ENCODE measurements around the gene IL22RA2.
"Not testable (repeated sequence)": the region's sequence is repeated elsewhere in the genome, so short reads cannot be mapped to it uniquely, and the experiment has no call there.

IL22RA2 gene

DNA sequence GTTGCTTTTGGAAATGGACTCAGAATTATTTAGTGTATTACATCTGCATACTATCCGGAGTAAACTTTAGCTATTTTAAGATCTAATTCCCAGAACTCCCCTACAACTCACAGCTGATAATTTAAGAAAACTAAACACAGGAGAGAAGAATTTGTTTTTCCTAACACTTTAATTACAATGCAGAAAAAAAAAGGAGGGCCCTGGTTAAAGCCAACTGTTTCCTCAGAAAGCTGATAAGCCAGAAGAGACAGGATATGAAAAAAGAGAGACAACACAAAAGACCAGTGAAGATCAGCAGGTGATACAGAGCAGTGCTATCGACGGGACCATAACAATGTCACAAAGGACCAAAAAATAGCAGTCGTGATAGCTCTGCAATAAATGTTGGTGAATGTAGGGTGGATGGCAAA is 39.9 kb upstream of the IL22RA2 start:
- TF ChIP-seq, protein P1, sequence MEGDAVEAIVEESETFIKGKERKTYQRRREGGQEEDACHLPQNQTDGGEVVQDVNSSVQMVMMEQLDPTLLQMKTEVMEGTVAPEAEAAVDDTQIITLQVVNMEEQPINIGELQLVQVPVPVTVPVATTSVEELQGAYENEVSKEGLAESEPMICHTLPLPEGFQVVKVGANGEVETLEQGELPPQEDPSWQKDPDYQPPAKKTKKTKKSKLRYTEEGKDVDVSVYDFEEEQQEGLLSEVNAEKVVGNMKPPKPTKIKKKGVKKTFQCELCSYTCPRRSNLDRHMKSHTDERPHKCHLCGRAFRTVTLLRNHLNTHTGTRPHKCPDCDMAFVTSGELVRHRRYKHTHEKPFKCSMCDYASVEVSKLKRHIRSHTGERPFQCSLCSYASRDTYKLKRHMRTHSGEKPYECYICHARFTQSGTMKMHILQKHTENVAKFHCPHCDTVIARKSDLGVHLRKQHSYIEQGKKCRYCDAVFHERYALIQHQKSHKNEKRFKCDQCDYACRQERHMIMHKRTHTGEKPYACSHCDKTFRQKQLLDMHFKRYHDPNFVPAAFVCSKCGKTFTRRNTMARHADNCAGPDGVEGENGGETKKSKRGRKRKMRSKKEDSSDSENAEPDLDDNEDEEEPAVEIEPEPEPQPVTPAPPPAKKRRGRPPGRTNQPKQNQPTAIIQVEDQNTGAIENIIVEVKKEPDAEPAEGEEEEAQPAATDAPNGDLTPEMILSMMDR (IDR thresholded peaks at IDR 0.05; ENCODE audit: low read depth, low read length, missing control alignments) = no peak
- in situ Hi-C loops (cut with HindIII; ENCODE audit: low pct_ligation_motif_present, low sequenced_read_pairs) = no loop called here
- Histone ChIP-seq H3K27ac (no peak overlapping the region), H3K4me3 (ENCODE audit: low read depth, low read length) (no peak overlapping the region), H3K36me3 (replicated peaks) (no peaks in the 10 kb centered on the region), H3K27me3 (replicated peaks) (no peaks in the 10 kb centered on the region)
- DNase-seq = no peak

DNA sequence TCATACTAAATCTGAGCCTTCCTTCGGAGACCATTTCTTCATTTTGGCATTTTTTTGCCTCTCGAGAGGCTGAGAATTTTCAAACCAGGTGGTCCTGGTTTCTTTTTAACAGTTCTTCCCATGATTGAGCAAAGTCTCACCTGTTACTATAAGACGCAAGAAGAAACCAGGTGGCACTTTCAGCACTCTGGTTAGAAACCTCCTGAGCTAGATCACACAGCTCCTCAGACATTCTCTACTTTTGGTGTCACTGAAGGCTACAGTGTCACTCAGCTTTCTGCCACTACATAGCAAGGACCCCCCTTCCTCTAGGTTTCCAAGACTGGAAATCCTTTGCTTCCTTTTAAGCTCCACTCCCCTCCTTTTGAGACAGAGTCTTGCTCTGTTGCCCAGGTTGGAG is 38.5 kb upstream of the IL22RA2 start:
- no peak for DNase-seq
- H3K36me3 ChIP-seq (replicated peaks) = no peaks in the 10 kb centered on the region
- TF ChIP-seq, protein P1 (IDR thresholded peaks at IDR 0.05; ENCODE audit: low read depth, low read length, missing control alignments) = no peak
- H3K27ac ChIP-seq = no peak overlapping the region
- no peaks in the 10 kb centered on the region for H3K27me3 ChIP-seq (replicated peaks)
- in situ Hi-C loops (cut with HindIII; ENCODE audit: low pct_ligation_motif_present, low sequenced_read_pairs) = no loop called here
- H3K4me3 ChIP-seq (ENCODE audit: low read depth, low read length) = no peak overlapping the region

DNA sequence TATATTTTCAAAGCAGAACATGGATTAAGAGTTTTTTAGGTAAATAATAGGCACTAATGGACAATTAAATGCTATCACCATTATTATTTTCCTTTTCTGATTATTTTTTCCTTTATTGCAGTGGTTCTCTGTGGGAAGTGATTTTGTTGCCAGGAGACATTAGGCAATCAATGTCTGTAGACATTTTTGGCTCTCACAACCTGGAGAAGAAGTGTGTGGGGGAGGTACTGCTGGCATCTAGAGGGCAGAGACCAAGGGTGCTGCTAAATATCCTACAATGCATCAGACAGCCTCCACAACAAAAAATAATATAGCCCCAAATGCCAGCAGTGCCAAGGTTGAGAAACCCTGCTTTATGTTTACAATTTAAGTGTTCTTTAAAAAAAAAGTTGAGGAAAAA is 37.5 kb upstream of the IL22RA2 start:
- no peak overlapping the region for H3K4me3 ChIP-seq (ENCODE audit: low read depth, low read length)
- no peak for DNase-seq
- peaks cover 1% of the 10 kb centered on the region for H3K36me3 ChIP-seq (replicated peaks)
- TF ChIP-seq, protein P1 (IDR thresholded peaks at IDR 0.05; ENCODE audit: low read depth, low read length, missing control alignments) = no peak
- H3K27me3 ChIP-seq (replicated peaks) = no peaks in the 10 kb centered on the region
- in situ Hi-C loops (cut with HindIII; ENCODE audit: low pct_ligation_motif_present, low sequenced_read_pairs) = no loop called here
- no peak overlapping the region for H3K27ac ChIP-seq

DNA sequence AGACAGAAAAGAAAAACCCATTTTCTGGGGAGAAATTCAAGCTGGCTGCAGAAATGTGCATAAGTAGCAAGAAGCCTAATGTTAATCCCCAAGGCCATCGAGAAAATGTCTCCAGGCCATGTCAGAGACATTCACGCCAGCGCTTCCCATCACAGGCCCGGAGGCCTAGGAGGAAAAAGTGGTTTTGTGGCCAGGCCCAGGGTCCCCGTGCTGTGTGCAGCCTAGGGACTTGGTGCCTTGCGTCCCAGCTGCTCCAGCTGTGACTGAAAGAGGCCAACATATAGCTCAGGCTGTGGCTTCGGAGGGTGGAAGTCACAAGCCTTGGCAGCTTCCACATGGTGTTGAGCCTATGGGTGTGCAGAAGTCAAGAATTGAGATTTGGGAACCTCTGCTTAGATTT is 34.8 kb upstream of the IL22RA2 start:
- TF ChIP-seq, protein P1 (IDR thresholded peaks at IDR 0.05; ENCODE audit: low read depth, low read length, missing control alignments) = no peak
- Histone ChIP-seq H3K36me3 (replicated peaks) (peaks cover 16% of the 10 kb centered on the region), H3K27ac (no peak overlapping the region), H3K4me3 (ENCODE audit: low read depth, low read length) (no peak overlapping the region), H3K27me3 (replicated peaks) (no peaks in the 10 kb centered on the region)
- in situ Hi-C loops (cut with HindIII; ENCODE audit: low pct_ligation_motif_present, low sequenced_read_pairs) = no loop called here
- DNase-seq = no peak

DNA sequence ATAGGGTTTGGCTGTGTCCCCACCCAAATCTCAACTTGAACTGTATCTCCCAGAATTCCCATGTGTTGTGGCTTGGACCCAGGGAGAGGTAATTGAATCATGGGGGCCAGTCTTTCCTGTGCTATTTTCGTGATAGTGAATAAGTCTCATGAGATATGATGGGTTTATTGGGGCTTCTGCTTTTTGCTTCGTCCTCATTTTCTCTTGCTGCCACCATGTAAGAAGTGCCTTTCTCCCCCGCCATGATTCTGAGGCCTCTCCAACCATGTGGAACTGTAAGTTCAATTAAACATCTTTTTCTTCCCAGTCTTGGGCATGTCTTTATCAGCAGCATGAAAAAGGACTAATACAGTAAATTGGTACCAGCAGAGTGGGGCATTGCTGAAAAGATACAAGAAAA is 34.0 kb upstream of the IL22RA2 start:
- H3K27me3 ChIP-seq (replicated peaks); DNase-seq; H3K27ac ChIP-seq; in situ Hi-C loops (cut with HindIII; ENCODE audit: low pct_ligation_motif_present, low sequenced_read_pairs); H3K4me3 ChIP-seq (ENCODE audit: low read depth, low read length): not testable (repeated sequence)
- peaks cover 22% of the 10 kb centered on the region for H3K36me3 ChIP-seq (replicated peaks)

DNA sequence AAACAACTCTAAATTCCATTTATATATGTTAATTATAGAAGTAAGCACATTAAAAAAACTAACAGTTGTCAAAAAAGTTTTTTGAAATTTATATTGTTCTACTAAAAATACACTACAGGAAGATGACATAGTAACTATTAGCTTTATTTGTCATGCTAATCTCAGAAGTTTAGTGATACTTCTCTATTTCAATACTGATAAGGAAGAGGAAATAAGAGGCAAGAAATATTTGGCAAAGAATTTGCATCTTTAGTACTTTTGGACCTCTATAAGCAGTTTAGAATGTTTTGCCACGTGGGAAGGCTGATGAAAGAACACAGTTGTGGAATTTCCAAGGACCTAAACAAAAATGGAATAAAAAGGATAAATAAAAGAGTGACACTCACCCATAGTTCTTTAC is 33.1 kb upstream of the IL22RA2 start:
- no peak overlapping the region for H3K27ac ChIP-seq
- in situ Hi-C loops (cut with HindIII; ENCODE audit: low pct_ligation_motif_present, low sequenced_read_pairs) = no loop called here
- peaks cover 22% of the 10 kb centered on the region for H3K36me3 ChIP-seq (replicated peaks)
- H3K4me3 ChIP-seq (ENCODE audit: low read depth, low read length) = no peak overlapping the region
- TF ChIP-seq, protein P1 (IDR thresholded peaks at IDR 0.05; ENCODE audit: low read depth, low read length, missing control alignments) = no peak
- no peak for DNase-seq
- H3K27me3 ChIP-seq (replicated peaks) = no peaks in the 10 kb centered on the region
